GM21447 (cell line): ENCODE measurements around the gene HOXD1.

ENCODE experiments used
- ATAC-seq: cut with Tn5 transposase; IDR thresholded peaks from one replicate; pipeline ENCODE4 v1.9.1; 2021; ENCODE audit not compliant: unreplicated experiment

Gene HOXD1

DNA sequence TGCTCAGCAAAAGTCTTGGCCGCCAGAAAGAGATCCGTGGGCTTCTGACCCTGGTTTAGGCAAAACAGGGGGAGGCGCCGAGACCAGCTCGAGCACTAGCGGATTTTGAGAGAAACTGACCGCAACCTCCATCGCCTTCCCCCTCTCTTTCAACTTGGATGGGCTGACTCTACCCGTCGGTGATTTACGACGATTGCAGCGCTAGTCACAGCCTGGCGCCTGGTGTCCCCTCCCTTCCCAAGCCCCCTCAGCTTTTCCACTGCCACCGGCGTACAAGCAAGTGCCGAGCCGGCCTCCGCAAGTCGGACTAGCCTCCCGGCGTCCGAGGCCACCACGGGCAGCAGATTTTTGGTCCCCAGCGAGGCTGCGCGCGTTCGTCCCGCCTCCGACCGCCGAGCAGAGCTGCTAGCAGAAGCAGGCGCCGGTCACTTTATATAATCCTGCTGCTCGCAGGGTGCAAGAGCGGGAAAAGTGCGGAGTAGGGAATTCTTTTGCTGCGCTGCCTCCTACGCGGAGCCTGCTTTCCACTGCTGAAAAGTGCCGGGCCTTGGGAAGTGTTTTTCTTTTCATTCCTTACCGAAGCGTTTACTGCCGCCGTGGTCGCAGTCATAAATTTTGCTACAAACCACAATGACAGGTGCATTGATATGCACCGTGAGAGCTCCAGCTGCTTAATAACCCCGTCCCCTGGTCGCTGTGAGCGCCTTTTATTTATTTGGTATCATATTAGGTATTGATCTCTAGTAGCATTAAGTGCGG, 23.7 kb upstream of the HOXD1 start:
- no peak for ATAC-seq

DNA sequence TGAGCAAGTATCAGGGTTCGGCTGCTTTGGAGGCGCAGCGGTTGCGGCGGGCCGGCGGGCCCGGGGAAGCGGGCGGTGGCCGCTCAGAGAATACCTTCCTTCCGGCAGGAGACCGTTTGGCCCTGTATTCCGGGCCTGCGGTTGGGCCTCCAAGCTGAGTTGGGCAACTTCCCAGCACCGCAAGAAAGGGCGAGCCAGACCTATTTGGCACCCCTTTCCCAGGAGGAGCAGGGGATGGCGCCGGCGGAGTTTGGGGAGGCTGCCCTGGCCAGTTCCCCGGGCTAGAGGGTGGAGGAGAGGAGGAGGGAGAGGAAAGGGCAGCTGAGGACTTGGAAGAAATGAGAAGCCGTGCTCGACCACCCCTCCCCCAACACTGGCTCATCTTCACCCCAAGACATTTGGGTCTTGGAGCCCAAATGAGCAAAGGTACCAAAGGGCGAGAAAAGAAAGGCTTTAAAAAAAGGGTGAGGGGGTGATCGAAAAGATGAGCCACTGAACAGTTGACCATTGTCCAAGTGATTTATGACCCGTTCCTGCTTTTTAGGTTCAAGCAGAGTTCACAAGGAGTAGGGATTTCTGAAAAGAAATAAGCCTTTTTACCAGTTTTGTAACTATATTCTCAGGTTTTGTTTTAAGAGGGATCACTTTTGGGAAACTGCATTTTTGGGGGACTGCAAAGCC, 23.0 kb upstream of the HOXD1 start:
- no peak for ATAC-seq

DNA sequence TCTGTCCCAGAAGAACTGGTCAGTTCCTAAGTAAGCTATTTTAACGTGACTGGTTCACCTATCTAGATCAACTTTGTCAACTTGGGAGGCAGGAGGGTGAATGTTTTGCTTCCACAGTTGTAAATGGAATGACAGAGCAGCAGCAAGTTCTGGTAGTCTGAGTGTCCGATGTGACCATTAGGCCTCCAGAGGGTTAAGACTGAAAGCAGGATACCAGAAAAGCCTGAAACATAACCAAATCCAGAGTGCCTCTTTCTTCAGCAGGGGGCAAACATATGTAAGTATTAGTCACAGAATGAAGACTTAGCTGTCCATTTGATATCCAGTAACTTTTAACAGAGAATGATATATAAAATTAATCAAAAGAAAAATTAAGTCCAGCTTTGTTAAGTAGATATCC, 22.2 kb upstream of the HOXD1 start:
- no peak for ATAC-seq

DNA sequence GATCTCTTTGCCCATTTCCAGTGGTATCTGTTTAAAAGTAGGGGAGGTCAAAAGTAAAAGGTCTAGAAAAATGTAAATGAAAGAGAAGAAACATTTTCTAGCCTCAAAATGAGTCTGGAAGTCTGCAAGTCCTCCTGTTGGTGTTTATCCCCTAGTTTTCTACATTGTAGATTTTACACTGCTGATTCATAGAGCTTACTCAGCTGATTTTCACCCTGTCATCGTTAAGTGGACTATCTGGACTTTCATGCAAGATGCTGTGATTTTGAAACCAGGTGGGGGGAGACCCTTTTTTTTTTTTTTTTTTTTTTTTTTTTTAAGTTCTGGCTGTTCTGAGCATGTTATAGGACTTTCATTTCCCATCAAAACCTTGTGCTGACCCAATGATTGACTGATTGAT, 21.1 kb upstream of the HOXD1 start:
- ATAC-seq, result no peak

DNA sequence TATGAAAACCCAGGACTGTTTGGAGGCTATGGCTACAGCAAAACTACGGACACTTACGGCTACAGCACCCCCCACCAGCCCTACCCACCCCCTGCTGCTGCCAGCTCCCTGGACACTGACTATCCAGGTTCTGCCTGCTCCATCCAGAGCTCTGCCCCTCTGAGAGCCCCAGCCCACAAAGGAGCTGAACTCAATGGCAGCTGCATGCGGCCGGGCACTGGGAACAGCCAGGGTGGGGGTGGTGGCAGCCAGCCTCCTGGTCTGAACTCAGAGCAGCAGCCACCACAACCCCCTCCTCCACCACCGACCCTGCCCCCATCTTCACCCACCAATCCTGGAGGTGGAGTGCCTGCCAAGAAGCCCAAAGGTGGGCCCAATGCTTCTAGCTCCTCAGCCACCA, 19.3 kb upstream of the HOXD1 start:
- ATAC-seq, result no peak

DNA sequence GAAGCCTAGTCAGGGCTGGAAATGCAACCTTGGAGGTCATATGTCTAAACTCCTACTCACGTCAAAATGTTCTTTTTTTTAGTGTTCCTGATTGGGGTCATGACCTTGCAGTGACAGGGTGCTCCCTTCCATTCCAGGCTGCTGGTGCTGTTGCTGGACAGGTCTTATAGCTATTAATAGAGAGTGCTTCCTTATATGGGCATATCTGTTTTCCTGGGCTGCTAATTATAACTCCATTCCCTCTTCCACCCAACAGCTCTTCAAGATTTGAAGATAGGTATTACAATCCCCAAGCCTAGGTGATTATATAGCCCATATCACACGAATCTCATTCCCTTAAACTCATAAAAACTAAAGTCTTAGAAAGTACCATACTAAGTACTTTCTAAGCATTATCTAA, 18.8 kb upstream of the HOXD1 start:
- ATAC-seq, result no peak

DNA sequence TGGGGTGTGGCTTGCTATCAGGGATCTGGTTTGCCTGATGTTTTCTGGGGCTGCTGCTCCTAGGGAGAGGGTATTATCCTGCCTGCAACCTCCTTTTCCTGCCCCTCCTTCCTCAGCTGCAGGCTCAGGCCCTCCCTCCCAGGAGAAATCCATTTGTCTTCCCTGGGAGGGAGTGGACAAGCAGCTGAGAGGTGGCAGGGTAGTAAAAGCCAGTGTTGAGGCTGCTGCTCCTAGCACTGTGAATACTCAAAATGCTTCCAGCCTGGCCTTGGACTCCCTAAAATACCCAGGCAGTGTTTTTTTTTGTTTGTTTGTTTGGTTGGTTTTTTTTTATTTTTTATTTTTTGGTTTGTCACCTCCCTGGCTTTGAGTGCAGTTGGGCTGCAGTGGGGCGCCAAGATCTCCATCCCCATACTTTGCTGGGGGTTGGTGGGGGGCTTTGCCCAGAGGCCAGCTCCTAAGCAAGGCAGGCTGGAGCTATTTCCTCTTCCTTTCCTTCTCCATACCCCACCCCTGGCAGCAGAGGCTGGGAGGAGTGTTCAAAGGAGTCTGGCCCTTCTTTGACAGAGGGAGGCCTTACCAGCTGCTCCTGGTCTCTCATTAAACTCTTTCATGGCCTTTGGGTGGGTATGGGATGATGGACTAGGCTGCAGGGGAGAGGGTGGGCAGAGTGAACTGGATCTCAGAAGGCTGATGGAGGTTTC, 17.7 kb upstream of the HOXD1 start:
- ATAC-seq, result no peak

DNA sequence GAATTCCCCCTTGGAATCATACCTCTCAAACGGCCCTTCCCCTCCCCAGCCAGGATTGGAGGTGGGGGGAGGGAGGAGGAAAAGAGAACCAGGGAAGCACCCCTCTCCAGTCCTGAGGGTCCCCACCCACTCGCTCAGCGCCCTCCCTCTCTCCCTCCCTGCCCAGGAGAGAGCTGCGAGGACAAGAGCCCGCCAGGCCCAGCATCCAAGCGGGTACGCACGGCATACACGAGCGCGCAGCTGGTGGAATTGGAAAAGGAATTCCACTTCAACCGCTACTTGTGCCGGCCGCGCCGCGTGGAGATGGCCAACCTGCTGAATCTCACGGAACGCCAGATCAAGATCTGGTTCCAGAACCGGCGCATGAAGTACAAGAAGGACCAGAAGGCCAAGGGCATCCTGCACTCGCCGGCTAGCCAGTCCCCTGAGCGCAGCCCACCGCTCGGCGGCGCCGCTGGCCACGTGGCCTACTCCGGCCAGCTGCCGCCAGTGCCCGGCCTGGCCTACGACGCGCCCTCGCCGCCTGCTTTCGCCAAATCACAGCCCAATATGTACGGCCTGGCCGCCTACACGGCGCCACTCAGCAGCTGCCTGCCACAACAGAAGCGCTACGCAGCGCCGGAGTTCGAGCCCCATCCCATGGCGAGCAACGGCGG, 17.0 kb upstream of the HOXD1 start:
- no peak for ATAC-seq

DNA sequence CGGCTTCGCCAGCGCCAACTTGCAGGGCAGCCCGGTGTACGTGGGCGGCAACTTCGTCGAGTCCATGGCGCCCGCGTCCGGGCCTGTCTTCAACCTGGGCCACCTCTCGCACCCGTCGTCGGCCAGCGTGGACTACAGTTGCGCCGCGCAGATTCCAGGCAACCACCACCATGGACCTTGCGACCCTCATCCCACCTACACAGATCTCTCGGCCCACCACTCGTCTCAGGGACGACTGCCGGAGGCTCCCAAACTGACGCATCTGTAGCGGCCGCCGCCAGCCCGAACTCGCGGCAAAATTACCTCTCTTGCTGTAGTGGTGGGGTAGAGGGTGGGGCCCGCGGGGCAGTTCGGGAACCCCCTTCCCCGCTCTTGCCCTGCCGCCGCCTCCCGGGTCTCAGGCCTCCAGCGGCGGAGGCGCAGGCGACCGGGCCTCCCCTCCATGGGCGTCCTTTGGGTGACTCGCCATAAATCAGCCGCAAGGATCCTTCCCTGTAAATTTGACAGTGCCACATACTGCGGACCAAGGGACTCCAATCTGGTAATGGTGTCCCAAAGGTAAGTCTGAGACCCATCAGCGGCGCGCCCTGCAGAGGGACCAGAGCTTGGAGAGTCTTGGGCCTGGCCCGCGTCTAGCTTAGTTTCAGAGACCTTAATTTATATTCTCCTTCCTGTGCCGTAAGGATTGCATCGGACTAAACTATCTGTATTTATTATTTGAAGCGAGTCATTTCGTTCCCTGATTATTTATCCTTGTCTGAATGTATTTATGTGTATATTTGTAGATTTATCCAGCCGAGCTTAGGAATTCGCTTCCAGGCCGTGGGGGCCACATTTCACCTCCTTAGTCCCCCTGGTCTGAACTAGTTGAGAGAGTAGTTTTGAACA, 16.2 kb upstream of the HOXD1 start:
- no peak for ATAC-seq

DNA sequence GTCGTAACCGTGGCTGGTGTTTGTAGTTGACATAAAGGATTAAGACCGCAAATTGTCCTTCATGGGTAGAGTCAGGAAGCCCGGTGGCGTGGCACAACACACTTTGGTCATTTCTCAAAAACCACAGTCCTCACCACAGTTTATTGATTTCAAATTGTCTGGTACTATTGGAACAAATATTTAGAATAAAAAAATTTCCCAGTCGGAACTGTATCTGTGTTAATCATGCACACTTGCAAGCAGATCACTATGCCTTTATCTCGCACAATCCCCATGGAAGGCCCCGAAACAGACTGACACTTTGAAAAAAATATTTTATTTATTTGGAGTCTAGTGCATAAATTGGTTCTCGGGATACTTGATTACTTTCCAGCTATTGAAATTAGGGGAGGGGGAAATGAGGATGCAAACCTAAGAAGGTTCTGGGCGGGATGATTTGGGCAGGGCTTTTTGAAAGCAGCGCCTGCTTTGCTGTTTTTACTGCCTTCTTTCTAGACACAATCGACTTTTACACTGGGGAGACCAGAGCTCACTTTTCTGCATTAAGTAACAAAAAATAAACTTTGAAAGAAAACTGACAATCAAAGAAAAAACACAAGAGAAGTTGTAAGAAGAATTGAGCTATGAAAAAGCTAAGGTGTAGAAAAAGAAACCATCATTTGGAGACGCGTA, 15.4 kb upstream of the HOXD1 start:
- ATAC-seq, result no peak

DNA sequence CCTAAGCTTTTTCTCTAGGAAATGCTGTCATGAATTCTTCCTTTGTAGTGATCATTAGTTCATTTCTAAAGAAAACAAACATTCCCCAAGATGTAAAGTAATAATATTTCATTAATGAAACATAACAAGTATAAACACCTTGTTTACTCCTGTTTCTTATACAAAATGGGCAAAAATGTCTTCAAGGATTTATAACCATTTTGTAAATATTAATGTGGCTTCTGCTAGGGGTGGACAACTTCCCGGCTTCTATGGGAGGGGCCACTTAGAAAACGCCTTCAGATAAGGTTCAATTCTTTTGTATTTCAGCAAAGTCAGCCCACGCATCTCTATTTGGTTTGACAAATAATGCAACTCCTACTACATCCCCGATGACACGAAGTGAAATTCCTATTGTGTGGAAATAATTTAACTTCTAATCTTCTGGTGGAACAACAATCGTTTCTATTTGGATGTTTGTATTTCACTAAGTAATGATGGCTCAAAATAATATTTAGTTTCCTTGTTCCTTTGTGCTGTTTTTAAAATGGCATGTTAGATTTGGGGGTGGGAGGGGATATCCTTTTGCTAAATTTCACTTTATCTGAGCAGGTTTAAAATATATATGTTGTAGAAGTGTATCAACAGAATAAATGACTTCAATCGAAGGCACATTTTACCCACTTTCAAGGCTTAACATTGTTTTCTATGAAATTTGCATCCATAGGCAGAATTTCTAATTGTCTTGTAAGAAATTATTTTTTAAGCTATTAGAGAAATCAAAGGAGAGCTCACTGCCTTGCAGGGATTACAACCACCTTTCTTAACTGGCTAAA, 14.7 kb upstream of the HOXD1 start:
- ATAC-seq, result no peak

DNA sequence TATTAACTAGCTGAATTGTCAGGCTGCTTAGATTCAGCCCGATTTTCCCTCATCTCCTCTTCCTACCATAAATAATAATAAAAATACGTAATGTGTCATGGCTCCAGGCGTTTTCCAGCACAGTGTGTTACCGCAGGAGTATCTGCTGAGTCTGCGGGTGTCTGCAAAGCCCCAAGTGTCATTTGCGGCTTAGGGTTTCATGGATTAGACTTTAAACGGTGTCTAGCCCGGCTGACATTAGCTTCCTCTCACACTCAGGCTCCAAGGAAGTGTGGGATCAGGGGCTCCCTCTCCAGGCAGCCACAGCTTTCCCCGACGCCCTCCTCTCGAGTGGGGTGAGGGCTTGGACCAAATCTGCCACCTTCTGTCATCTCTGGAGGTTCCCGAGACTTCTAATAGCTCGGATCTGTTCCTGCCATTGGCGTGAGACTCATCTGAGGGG, 14.1 kb upstream of the HOXD1 start:
- no peak for ATAC-seq

DNA sequence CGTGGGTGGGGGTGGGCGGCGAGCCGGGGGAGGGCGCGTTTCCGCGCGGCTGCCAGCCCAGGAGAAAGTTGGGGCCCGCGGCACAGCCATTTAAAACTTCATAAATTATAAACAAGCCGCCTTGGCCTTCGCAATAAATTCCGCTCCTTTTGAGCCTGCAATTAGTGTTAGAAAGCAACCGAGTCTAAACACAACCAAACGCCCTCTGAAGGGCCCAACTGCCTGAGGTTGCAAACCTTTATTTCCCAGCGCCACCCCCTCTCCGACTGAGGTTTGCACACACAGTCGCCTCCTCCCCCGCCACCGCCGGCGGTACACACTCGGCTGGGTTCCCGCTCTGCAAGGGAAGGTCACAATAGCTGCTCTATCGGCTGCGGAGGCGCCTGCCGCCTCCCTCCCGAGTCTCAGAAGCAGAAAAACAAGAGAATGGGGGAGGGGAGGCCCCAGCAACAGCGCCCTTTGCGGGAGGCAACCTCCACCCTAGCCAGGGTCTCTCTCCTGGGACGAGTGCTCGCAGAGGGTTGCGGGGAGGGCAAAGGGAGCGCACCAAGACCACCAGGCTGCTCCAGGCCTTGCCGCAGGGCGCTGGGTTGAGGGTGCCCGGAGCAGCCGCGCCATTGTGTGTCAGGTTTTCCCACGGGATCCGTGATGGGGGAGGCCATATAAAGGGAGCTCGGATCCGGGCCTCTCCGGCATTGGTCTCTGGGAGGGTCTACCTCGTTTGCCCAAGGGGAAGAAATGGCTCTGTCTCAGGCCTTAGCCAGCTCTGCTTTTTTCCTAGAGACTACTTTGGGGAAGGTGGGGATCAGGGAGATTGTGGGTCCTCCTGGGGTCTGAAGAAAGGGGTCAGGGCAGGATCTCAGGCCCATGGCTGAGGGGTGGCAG, 13.4 kb upstream of the HOXD1 start:
- ATAC-seq, result no peak

DNA sequence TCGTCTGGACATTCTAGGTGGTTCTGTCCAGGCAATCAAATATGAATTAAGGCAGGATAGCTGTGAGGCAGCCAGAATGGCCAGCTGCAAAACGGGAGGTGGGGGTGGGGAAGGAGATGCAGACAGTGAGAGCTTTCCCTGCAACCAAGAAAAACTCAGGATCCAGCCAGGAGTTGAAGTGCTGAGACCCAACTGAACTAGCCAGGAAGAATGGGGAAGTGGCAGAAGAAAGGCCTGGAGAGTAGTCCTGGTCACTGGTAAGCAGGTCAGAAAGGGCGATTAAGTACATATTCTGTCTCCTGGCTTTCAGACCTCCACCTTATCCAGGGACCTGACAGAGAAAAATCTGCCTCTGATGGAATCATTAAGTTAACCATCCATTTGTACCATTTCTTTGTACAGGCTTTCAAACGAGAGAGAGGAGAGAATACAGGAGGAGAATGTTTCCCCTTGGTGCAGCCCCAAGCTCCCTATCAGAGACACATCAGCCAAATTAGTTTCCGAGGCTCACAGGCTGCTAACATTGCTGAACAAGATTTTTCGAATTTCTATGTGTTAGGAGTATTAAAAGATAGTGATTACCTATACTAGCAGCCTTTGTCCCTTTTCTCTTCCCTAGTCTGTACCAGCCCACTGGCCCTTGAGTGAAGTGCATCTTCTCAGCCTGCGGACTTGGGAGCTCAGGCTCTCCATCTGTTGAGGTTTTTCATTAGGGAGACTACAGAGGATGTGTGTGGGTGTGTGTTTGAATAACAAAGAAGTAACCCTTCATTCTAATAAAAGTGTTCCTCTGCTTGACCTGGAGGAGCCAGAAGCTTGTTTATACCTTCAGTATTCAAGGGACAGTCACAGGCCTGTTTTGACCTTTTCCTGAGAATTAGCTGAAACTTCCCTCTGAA, 12.5 kb upstream of the HOXD1 start:
- ATAC-seq, result no peak

DNA sequence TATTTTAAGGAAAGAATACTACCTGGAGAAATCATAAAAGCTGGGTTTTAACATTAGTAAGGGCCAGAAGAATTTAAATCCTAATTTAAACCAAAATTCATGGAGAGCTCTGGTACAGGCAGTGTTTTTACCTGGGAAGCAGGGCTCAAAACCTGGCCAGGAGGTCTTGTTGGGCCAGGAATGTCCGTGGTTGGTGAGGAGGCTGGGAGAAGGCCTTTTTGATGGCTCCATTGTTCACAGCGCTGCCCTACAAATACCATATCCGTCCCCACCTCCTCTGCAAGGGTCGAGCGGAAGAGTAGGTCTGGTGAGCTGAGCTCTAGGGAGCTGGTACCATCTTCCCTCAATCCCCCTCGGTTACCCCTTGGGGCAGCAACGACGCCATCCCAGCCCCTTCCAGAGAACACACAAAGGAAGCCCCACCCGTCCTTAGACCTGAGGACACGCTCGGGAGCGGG, 10.9 kb upstream of the HOXD1 start:
- no peak for ATAC-seq

DNA sequence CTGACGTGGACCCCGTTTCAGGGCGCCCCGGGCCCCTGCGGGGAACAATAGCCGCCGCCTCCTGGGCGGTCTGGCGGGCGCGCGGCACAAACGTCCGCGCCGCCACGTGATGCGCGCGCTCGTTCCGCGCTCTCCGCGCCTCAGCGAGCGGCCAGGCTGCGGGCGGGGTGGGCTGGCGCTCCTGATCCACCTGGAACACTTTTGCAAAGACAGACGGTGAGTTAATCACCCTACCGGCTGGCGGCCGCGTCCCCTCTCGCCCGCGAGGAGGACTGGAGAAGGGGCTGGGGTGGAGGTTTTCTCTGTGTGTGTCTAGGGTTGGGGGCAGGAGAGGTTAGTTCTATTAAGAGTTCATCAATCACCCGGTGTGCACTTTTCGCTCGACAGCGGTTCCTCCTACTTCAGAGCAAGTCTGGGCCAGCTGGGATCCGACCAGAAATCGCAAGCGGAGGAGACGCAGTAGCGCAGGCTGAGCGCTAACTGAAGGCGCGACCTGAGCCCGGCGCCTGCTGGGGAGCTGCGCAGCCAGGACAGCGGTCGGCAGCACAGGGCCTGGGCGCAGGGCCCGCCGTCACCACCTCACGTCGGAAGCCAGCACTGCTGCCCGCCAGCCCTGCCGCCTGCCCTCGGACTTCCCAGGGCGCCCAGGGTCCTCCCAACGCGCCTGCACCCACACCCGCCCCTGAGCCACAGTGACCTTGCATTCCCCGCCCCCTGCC, 10.3 kb upstream of the HOXD1 start:
- no peak for ATAC-seq
